ENCODE measurements around the gene CCBE1. TPM values are rescaled to one million over a fixed set of nuclear protein-coding genes. Genes with fewer than 3 reads are reported as not detected.
"Not testable (repeated sequence)": the region's sequence is repeated elsewhere in the genome, so short reads cannot be mapped to it uniquely, and the experiment has no call there.

Gene CCBE1
- total RNA-seq, 1 donor from 2014 or later = 3.6 TPM

DNA sequence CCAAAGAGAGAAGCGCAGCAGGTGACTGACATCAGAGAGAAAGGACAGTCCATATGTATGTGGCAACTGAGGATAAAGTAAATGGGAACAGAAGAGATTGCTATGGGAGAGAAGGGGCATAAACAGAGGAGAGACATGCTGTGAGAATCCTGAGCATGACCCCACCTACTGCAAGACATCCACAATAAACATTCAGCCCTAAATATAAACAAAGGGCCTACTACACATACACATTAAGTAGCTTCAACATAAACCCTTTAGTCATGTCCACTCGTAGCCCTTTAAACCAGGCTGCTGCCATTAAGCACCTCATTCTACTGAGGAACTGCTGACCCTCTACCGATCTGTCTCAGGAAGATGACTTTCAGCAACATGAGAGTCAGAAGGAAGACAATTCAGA lies 32.9 kb downstream of the CCBE1 start:
- DNase-seq (ENCODE audit: missing footprints) (no peak), ATAC-seq (no peak)
- intact Hi-C loops (cut with DNase I) = no loop called here

DNA sequence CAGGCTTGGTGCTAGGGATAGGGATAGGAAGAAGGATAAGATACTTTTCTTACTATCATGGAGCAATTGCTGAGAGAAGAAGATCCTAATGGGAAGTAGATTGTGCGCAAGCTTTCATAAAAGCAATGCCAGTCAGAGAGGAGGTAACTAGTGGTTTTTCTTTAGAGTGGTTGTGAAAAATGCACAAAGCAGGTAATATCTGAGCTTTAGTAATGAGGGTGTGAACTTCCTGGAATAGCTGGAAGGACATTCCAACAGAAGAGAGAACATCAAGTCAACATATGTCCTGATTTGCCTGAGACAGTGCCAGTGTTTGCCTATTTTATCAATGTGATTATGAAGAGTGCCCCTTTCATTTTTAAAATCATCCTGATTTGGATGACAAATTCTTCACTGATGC lies 34.1 kb downstream of the CCBE1 start:
- ATAC-seq = no peak
- intact Hi-C loops (cut with DNase I) = no loop called here

DNA sequence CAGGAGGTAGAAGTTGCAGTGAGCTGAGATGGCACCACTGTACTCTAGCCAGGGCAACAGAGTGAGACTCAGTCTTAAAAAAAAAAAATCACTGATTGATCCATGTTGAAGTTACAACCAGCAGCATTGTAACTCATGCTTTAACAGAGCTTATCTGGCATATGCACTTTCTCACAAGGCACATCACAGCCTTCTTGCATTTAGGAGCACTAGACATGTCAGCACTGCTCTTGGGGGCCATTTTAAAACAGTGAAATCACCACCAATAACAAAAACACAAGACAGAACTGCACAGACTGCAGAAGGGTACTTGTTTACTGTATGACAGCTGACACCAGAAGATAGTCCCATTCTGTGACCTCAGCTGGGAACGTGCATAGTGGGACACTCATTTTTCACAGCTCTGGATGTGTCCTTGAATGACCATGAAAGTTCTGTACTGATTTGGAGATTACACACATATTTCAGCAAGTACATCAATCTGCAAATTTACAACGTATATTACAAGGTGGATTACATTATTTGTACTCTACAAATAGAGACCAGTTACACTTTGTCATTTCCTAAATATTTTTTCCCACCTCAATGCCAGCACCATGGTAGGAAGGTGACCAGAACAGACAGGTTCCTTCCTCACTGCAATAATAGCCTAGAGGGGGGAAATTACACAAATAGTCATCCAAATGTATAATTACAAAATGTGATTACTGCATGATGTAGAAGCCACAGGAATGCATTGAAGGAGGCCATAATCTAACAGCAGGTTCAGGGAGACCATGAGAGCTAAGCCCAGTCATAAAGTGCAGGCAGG lies 35.1 kb downstream of the CCBE1 start:
- ATAC-seq (no peak), DNase-seq (ENCODE audit: missing footprints) (no peak)
- intact Hi-C loops (cut with DNase I) = no loop called here

More for the DNA sequence above, 34.1 kb downstream of the CCBE1 start:
- no peak for DNase-seq (ENCODE audit: missing footprints)

DNA sequence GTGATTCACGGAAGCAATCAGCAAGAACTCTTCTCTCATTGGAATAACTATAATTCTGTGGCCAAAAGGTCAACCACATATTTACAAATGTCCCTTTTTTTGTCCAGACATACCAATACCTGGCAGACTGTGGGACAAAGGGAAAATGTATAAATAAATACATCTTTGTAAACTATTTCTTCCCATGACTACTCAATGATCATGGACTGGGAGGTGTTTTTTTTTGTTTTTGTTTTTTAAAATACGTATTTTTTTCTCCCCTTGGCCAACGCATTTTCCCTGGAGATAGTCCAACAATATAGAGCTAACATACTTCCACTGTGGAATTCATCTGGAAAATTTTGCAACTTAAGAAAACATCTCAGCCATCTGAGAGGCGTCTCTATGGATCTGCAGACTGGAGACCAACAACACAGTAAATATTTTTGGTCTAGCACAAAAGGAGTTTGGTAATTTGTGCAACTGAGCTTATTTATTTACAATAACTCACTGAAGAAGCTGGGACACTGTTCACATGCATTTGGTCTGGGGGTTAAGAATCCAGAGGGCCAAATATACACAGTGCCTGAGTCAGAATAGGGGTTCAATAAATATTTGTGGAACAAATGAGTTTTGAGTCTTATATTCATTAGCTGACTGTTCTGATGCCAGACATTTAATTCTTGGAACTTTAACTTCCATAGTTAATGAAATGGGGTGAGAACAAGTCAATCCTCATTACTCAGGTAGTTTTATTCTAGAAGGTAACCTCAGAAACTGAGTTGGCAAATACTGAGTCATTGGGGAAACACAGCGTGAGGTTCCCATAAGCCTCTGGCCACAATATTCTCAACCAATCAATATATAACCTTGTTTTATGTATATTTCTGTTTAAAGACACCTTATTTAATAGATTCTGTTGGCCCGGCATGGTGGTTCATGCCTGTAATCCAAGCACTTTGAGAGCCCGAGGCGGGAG lies 36.2 kb downstream of the CCBE1 start:
- ATAC-seq = no peak
- intact Hi-C loops (cut with DNase I) = no loop called here
- DNase-seq (ENCODE audit: missing footprints) = no peak

DNA sequence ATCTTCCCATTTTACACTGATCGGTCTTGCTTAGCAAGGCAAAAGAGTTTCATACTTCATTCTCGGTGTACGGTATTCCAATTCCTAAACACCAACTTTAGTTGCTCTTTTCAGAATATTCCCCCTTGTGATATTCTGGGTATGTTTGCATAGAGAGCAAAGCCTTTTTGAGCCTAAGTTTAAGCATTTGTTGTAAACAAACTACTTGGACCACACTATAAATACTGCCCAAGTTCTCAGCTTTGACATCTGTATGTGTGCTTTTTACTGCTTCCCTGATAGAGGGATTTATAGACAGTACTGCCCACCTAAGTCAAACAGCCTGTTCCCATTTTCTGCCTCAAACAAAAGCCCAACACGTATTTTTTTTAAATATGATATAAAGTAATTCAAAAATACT lies 36.9 kb downstream of the CCBE1 start:
- ATAC-seq = no peak
- intact Hi-C loops (cut with DNase I) = no loop called here
- DNase-seq (ENCODE audit: missing footprints) = no peak

DNA sequence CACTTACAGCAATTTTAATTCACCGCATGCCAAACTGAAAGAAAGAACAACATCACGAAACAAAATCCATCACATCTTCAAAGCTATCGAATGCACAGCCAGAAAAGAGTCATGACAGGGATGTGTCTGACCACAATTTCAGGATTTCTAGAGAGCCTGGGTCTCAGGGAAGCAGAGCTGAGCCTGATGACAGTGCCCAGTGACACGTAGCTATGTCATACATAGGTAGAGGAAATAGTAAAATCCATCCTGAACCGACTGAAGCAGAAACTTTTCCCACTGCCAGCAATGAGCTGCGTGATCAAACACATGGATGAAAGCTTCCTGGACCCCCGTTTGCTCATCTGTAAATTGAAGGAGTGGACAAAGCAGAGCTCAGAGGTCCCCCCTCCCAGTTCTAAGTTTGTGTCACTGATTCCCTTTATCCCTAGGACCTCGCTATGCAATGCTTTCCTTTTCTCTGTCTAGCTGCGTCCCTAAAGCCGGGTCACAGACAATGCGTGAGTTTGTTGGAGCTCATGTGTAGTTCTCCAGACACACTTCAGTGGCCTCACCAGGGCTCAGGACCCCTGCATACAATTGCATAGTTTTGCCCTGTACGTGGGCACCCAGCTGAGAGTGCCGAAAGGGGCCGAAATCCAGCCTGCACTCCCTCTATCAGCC lies 37.6 kb downstream of the CCBE1 start:
- intact Hi-C loops (cut with DNase I) = no loop called here
- DNase-seq (ENCODE audit: missing footprints) = no peak
- ATAC-seq = no peak

DNA sequence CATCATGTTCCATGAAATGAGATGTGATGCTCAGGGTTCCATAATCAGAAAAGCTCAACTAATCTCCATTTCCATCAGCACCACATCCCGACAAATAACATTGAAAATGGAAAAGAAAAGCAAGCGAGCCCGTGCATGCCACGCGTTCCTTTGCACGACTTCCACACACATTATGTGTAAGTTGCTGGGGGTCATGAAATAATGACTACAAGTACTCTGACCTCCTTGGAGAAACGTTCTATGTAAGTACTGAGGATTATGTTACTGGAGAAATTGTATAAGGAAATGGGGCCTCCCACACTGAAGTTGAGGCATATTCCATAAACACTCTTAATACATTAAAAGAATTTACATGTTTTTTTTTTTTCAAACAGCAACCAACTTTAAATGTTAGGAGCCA lies 38.3 kb downstream of the CCBE1 start:
- no peak for DNase-seq (ENCODE audit: missing footprints)
- ATAC-seq = no peak
- intact Hi-C loops (cut with DNase I) = no loop called here

DNA sequence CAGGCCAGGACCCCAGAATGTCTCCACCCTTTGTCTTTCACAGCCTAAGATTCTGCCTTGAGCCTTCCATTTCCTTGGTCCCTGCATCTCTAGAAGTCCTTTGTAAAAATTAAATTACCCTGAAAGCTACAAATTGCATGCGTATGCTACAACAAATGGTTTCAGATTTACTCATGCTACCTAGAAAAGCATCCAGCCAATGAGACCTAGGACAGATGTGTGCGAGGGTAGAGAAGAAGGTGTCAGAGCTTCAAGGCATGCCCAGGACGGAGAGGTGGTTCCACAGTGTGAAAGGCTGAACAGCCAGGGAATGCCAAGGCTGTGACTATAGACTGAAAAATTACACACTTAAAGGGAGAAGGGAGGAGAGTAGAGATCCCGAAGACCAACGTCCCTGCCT lies 40.2 kb downstream of the CCBE1 start:
- intact Hi-C loops (cut with DNase I) = no loop called here
- ATAC-seq = no peak
- no peak for DNase-seq (ENCODE audit: missing footprints)

DNA sequence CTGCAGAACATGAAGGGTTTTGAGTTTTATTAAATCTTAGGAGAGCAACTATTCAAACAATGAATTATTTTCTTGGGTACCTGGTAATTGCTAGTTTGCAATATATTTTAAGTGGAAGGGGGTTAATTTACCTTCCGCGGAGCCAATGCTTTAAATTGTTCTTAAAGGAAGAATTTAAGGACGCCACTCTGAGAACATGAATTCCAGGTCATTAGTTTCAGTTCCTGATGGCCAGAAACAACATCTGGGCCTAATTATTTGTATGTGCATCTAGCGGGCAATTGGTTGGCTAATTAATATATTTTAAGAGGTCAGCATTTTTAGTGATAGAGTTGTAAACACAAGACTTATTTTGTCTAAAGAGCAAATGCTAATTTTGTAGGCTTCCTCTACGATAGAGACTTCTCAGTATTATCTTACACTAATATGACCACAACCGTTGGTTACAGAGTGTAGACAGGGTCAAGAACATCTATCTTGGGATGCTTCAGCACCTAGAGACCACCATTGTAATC lies 40.8 kb downstream of the CCBE1 start:
- DNase-seq (ENCODE audit: missing footprints) (no peak), ATAC-seq (no peak)
- intact Hi-C loops (cut with DNase I) = no loop called here

DNA sequence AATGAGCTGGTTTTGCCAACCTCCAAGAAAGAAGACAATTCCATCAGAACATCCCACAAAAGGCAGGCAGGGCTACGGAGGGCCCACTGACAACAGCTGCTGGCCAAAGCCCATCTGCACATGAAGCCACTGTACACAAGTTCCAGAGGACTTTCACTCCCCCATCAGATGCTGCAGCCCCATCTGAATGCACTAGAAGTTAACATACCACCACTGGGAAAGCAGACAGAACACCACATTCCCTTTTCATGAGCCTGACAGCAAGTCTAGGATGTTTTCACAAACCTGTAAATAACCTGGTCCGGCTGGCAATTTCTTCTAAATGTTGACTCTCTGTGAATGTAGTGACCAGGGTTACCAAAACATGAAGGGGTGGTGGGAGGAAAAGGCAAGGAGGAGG lies 41.5 kb downstream of the CCBE1 start:
- intact Hi-C loops (cut with DNase I) = no loop called here
- DNase-seq (ENCODE audit: missing footprints) (no peak), ATAC-seq (no peak)

DNA sequence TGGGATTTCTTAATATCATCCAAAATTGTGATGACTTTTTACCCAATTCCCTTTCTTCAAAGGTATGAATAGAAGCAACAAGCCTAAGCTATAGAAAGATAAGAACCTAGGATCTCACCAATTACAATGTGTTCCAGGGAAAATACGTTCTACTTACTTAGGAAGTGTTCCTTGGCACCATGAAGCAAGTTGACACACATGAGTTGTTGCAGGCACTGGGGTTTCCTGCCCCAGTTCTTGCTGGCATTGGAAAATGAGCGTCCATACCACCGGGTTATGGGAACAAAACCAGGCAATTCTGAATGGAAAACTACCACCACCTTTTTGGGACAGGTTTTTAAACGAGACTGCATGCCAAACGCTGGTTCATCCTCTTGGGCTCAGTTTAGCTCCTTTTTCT lies 46.2 kb downstream of the CCBE1 start:
- no peak for ATAC-seq
- no peak for DNase-seq (ENCODE audit: missing footprints)
- intact Hi-C loops (cut with DNase I) = no loop called here

DNA sequence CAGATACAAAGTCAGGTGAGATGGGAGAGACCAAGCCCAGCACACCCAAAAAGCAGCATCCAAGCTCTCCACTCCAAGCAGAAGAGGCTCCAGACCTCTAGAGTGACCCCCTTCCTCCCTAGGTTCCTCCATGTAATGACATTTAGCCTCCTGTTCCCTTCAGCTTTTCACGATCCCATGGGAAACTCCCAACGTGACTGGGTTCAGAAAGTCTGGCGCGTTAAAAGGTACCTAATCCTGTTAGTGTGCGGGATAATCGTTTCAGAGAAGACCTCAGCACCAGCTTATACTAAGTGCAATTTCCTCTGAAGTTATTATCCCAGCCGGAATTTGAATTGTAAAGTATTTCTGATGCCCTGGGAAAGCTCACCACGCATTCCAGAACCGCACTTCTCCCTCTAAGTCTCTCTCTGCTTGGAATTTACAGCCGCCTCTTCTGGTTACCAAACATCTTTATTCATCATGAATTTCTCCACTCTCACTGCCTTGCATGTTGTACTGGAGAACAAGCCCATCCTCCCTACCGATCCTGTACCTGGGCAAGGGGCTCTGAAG lies 46.9 kb downstream of the CCBE1 start:
- DNase-seq (ENCODE audit: missing footprints) = no peak
- ATAC-seq = no peak
- intact Hi-C loops (cut with DNase I) = no loop called here

DNA sequence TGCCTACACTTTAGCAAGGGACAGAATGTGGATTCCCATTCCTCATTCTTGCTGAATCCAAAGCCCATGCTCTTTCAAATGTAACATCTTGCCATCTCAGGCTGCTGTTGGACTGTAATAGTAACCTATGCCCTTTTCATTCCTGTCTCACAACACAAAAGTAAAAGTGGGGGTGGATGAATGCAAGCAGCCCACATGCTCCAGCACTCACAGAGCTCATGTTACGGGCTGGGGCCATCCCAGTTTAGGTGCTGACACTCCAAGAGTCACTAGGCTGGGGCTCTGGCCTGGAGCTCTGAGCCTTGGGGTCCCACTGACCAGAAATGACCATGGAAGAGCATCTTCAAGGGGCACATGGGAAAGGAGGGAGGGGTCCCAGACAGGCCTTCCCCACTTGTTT lies 47.6 kb downstream of the CCBE1 start:
- ATAC-seq (no peak), DNase-seq (ENCODE audit: missing footprints) (no peak)
- intact Hi-C loops (cut with DNase I) = no loop called here

DNA sequence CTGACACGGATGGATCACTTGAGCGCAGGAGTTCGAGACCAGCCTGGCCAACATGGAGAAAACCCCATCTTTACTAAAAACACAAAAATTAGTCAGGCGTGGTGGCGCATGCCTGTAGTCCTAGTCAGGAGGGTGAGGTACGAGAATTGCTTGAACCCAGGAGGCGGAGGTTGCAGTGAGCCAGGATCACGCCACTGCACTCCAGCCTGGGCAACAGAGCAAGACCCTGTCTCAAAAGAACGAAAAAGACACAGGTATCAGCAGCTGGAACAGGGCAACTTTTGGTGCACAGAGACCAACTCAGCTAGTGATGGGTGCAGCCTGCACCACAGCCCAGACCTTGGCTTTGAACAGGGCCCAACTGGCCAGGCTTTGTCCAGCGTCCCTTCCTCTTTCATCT lies 48.8 kb downstream of the CCBE1 start:
- DNase-seq (ENCODE audit: missing footprints); intact Hi-C loops (cut with DNase I): not testable (repeated sequence)

DNA sequence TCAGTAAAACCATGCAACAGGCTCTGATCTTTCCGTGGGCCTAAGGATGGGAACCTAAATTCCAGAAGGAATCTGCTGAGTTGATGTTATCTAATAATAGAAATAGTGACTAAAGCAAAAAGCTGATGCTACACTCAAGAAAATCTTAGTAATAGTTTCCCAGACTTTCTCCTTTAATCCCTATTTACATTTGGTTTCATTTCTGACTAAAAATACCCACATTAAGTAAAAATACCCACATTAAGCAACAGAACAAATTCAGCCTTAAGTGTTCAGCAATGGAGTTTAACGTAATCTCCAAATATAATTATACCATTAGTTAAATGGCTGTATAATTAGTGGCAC lies 50.3 kb downstream of the CCBE1 start:
- DNase-seq (ENCODE audit: missing footprints) (no peak), ATAC-seq (no peak)
- intact Hi-C loops (cut with DNase I) = no loop called here

More for the DNA sequence above, 48.8 kb downstream of the CCBE1 start:
- not testable (repeated sequence) for ATAC-seq

DNA sequence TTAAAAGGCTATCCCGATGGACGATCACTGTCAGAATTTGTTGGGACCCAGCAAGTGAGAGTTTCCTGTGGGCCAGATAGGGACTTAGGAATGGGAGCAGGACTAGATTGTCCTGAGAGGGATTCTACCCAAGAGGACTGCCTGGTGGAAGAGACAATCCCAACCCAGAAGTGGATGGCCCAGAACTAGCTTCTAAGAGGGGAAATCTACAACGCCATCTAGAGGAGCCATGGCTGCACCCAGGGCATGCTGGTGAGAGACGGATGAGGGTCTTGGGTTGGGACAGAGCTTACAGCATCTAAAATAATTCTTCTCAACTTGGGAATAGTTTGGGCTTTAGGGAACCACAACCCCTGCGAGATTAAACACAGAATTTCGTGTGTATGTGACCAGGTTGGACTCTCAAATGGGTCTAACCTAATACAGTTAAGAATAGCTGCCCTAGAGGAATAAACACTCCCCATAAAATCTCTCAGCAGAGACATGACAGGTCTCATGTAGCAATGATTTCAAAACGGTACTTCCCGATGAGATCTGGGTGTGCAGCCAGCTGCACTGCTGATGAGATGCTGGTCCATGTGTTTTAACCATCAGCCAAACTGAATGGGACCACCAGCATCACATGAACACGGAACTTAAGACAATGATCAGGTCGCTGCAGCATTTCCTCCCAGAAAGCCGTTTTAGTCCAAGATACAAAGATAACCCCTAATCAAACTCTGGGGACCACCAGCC lies 50.8 kb downstream of the CCBE1 start:
- DNase-seq (ENCODE audit: missing footprints) = no peak
- intact Hi-C loops (cut with DNase I) = no loop called here
- no peak for ATAC-seq

DNA sequence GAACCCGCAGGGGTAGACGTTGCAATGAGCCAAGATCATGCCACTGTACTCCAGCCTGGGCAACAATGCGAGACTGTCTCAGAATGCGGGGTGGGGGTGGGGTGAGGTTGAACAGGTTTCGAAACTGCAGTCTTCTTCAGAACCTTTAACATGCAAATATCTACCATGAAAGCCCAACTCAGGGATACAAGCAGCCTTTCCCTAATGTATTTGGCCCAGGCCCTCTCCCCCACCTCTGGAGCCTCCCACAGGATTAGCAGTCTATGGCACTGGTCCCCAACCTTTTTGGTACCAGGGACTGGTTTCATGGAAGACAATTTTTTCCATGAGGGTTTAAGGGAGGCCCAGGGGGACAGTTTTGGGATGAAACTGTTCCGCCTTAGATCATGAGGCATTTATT lies 53.5 kb downstream of the CCBE1 start:
- intact Hi-C loops (cut with DNase I) = no loop called here

DNA sequence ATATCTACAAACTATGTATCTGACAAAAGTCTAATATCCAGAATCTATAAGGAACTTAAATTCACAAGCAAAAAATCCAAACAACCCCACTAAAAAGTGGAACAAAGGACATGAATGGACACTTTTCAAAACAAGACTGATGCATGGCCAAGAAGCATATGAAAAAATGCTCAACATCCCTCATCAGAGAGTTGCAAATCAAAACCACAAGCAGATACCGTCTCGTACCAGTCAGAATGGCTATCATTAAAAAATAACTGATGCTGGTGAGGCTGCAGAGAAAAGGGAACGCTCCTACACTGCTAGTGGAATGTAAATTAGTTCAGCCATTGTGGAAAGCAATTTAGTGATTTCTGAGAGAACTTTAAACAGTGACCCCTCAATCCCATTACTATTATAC lies 56.5 kb downstream of the CCBE1 start:
- ATAC-seq (no peak), DNase-seq (ENCODE audit: missing footprints) (no peak)
- intact Hi-C loops (cut with DNase I) = no loop called here

More for the DNA sequence above, 53.5 kb downstream of the CCBE1 start:
- no peak for DNase-seq (ENCODE audit: missing footprints)
- ATAC-seq = no peak
